Measurements from ENCODE around the gene ADRA2C. TPM values are rescaled to one million over a fixed set of nuclear protein-coding genes. Genes with fewer than 3 reads are reported as not detected.

The ADRA2C gene
- polyA plus RNA-seq, 1 donor: 0.90 TPM

GRCh38 chr4:3793545-3793944 lies 27.4 kb downstream of the ADRA2C start:
- Histone ChIP-seq H3K4me1 (ENCODE audit: control insufficient read depth, insufficient read depth, low read length) (no peaks in the 10 kb centered on the region), H3K4me3 (ENCODE audit: low read length) (no peak overlapping the region), H3K27me3 (ENCODE audit: control insufficient read depth, insufficient read depth, low read length) (no peaks in the 10 kb centered on the region), H3K27ac (ENCODE audit: low read length) (no peak overlapping the region), H3K36me3 (ENCODE audit: control insufficient read depth, insufficient read depth, low read length) (no peaks in the 10 kb centered on the region), H3K9me3 (ENCODE audit: control insufficient read depth, low read depth, low read length) (no peaks in the 10 kb centered on the region)
- WGBS (ENCODE audit: insufficient coverage, low lambda C conversion rate): no CpG with 5 or more reads among the region's 3 CpGs
- DNase-seq: no peak

DNA sequence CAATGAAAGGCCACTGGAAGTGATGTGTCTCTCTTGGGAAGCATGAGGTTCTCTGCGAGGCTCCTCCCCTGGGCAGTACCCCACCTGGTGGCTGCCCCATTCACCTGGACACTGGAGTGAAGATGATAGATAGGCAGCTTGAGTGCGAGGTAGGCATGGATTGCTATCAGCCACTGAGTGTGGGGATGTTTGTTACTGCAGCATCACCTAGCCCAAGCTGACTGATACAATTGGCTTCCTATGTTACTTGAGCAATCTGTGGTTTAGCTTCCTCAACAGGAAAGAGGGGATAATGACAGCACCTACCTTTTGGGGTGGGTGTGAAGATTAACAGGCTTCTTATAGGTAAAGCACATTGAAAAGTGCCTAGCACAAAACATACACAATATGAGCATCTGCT lies 30.8 kb downstream of the ADRA2C start:
- Histone ChIP-seq H3K27ac (ENCODE audit: low read length) (no peak overlapping the region), H3K36me3 (ENCODE audit: control insufficient read depth, insufficient read depth, low read length) (no peaks in the 10 kb centered on the region), H3K27me3 (ENCODE audit: control insufficient read depth, insufficient read depth, low read length) (no peaks in the 10 kb centered on the region), H3K4me1 (ENCODE audit: control insufficient read depth, insufficient read depth, low read length) (no peaks in the 10 kb centered on the region), H3K9me3 (ENCODE audit: control insufficient read depth, low read depth, low read length) (no peaks in the 10 kb centered on the region), H3K4me3 (ENCODE audit: low read length) (no peak overlapping the region)
- no peak for DNase-seq
- no CpG with 5 or more reads among the region's 2 CpGs for WGBS (ENCODE audit: insufficient coverage, low lambda C conversion rate)

- no peak for DNase-seq
- WGBS (ENCODE audit: insufficient coverage, low lambda C conversion rate): 75% methylated on average over 2 of the region's 28 CpGs
- H3K27ac ChIP-seq (ENCODE audit: low read length): no peak overlapping the region
- H3K36me3 ChIP-seq (ENCODE audit: control insufficient read depth, insufficient read depth, low read length): no peaks in the 10 kb centered on the region
- H3K4me1 ChIP-seq (ENCODE audit: control insufficient read depth, insufficient read depth, low read length): no peaks in the 10 kb centered on the region
- peaks cover 4% of the 10 kb centered on the region for H3K27me3 ChIP-seq (ENCODE audit: control insufficient read depth, insufficient read depth, low read length)
- no peak overlapping the region for H3K4me3 ChIP-seq (ENCODE audit: low read length)
- no peaks in the 10 kb centered on the region for H3K9me3 ChIP-seq (ENCODE audit: control insufficient read depth, low read depth, low read length)
Measured at GRCh38 chr4:3797831-3798790, 31.9 kb downstream of the ADRA2C start.

- H3K27me3 ChIP-seq (ENCODE audit: control insufficient read depth, insufficient read depth, low read length): peaks cover 6% of the 10 kb centered on the region
- no peaks in the 10 kb centered on the region for H3K9me3 ChIP-seq (ENCODE audit: control insufficient read depth, low read depth, low read length)
- no peak overlapping the region for H3K4me3 ChIP-seq (ENCODE audit: low read length)
- H3K4me1 ChIP-seq (ENCODE audit: control insufficient read depth, insufficient read depth, low read length): no peaks in the 10 kb centered on the region
- H3K27ac ChIP-seq (ENCODE audit: low read length): no peak overlapping the region
- WGBS (ENCODE audit: insufficient coverage, low lambda C conversion rate): no CpG with 5 or more reads among the region's 13 CpGs
- no peaks in the 10 kb centered on the region for H3K36me3 ChIP-seq (ENCODE audit: control insufficient read depth, insufficient read depth, low read length)
- no peak for DNase-seq
Measured at GRCh38 chr4:3799496-3799895, 33.3 kb downstream of the ADRA2C start.

DNA sequence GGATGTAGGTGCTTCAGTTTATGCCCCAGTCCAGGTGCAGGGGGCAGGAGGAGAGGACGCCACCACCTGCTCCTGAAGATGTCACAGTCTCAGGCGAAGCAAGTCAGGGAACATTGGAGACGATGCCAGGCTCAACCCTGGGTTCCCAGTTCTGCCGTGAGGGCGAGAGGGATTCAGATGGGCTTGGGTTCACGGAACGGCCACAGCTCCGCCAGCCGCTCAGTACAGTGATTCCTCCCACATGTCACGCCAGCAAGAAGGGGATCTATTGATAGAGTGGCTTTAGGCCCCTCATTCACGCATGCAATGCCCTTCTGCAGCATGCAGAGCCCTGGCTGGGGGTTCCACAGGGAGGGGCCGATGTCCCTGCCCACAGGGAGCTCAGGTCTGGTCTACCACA lies 34.2 kb downstream of the ADRA2C start:
- WGBS (ENCODE audit: insufficient coverage, low lambda C conversion rate): no CpG with 5 or more reads among the region's 12 CpGs
- peaks cover 6% of the 10 kb centered on the region for H3K27me3 ChIP-seq (ENCODE audit: control insufficient read depth, insufficient read depth, low read length)
- no peak overlapping the region for H3K27ac ChIP-seq (ENCODE audit: low read length)
- H3K36me3 ChIP-seq (ENCODE audit: control insufficient read depth, insufficient read depth, low read length): no peaks in the 10 kb centered on the region
- H3K4me1 ChIP-seq (ENCODE audit: control insufficient read depth, insufficient read depth, low read length): no peaks in the 10 kb centered on the region
- no peak overlapping the region for H3K4me3 ChIP-seq (ENCODE audit: low read length)
- no peak for DNase-seq
- no peaks in the 10 kb centered on the region for H3K9me3 ChIP-seq (ENCODE audit: control insufficient read depth, low read depth, low read length)

- Histone ChIP-seq H3K4me1 (ENCODE audit: control insufficient read depth, insufficient read depth, low read length) (no peaks in the 10 kb centered on the region), H3K9me3 (ENCODE audit: control insufficient read depth, low read depth, low read length) (no peaks in the 10 kb centered on the region), H3K27me3 (ENCODE audit: control insufficient read depth, insufficient read depth, low read length) (peaks cover 6% of the 10 kb centered on the region), H3K36me3 (ENCODE audit: control insufficient read depth, insufficient read depth, low read length) (no peaks in the 10 kb centered on the region), H3K4me3 (ENCODE audit: low read length) (no peak overlapping the region), H3K27ac (ENCODE audit: low read length) (no peak overlapping the region)
- DNase-seq: no peak
- WGBS (ENCODE audit: insufficient coverage, low lambda C conversion rate): 80% methylated on average over 1 of the region's 8 CpGs
Measured at GRCh38 chr4:3801521-3801920, 35.3 kb downstream of the ADRA2C start.

- peaks cover 6% of the 10 kb centered on the region for H3K27me3 ChIP-seq (ENCODE audit: control insufficient read depth, insufficient read depth, low read length)
- no peak for DNase-seq
Measured at GRCh38 chr4:3801931-3802550, 35.9 kb downstream of the ADRA2C start.

GRCh38 chr4:3802571-3803474 lies 36.6 kb downstream of the ADRA2C start:
- Histone ChIP-seq H3K4me1 (ENCODE audit: control insufficient read depth, insufficient read depth, low read length) (no peaks in the 10 kb centered on the region), H3K36me3 (ENCODE audit: control insufficient read depth, insufficient read depth, low read length) (no peaks in the 10 kb centered on the region), H3K4me3 (ENCODE audit: low read length) (no peak overlapping the region), H3K9me3 (ENCODE audit: control insufficient read depth, low read depth, low read length) (no peaks in the 10 kb centered on the region), H3K27ac (ENCODE audit: low read length) (no peak overlapping the region), H3K27me3 (ENCODE audit: control insufficient read depth, insufficient read depth, low read length) (peaks cover 10% of the 10 kb centered on the region)
- no peak for DNase-seq
- no CpG with 5 or more reads among the region's 13 CpGs for WGBS (ENCODE audit: insufficient coverage, low lambda C conversion rate)

More at GRCh38 chr4:3801931-3802550, 35.9 kb downstream of the ADRA2C start:
- no peaks in the 10 kb centered on the region for H3K36me3 ChIP-seq (ENCODE audit: control insufficient read depth, insufficient read depth, low read length)
- H3K4me3 ChIP-seq (ENCODE audit: low read length): no peak overlapping the region
- H3K4me1 ChIP-seq (ENCODE audit: control insufficient read depth, insufficient read depth, low read length): no peaks in the 10 kb centered on the region
- no peaks in the 10 kb centered on the region for H3K9me3 ChIP-seq (ENCODE audit: control insufficient read depth, low read depth, low read length)
- WGBS (ENCODE audit: insufficient coverage, low lambda C conversion rate): 83% methylated on average over 1 of the region's 15 CpGs
- no peak overlapping the region for H3K27ac ChIP-seq (ENCODE audit: low read length)

GRCh38 chr4:3803475-3803847 lies 37.3 kb downstream of the ADRA2C start:
- H3K36me3 ChIP-seq (ENCODE audit: control insufficient read depth, insufficient read depth, low read length): no peaks in the 10 kb centered on the region
- no peaks in the 10 kb centered on the region for H3K4me1 ChIP-seq (ENCODE audit: control insufficient read depth, insufficient read depth, low read length)
- H3K9me3 ChIP-seq (ENCODE audit: control insufficient read depth, low read depth, low read length): no peaks in the 10 kb centered on the region
- peaks cover 14% of the 10 kb centered on the region for H3K27me3 ChIP-seq (ENCODE audit: control insufficient read depth, insufficient read depth, low read length)
- H3K4me3 ChIP-seq (ENCODE audit: low read length): no peak overlapping the region
- no peak for DNase-seq
- H3K27ac ChIP-seq (ENCODE audit: low read length): no peak overlapping the region
- WGBS (ENCODE audit: insufficient coverage, low lambda C conversion rate): no CpG with 5 or more reads among the region's 18 CpGs

GRCh38 chr4:3803946-3804345 lies 37.8 kb downstream of the ADRA2C start:
- H3K9me3 ChIP-seq (ENCODE audit: control insufficient read depth, low read depth, low read length): no peaks in the 10 kb centered on the region
- peaks cover 17% of the 10 kb centered on the region for H3K27me3 ChIP-seq (ENCODE audit: control insufficient read depth, insufficient read depth, low read length)
- no CpG with 5 or more reads among the region's 8 CpGs for WGBS (ENCODE audit: insufficient coverage, low lambda C conversion rate)
- no peak overlapping the region for H3K27ac ChIP-seq (ENCODE audit: low read length)
- no peak overlapping the region for H3K4me3 ChIP-seq (ENCODE audit: low read length)
- H3K36me3 ChIP-seq (ENCODE audit: control insufficient read depth, insufficient read depth, low read length): no peaks in the 10 kb centered on the region
- H3K4me1 ChIP-seq (ENCODE audit: control insufficient read depth, insufficient read depth, low read length): no peaks in the 10 kb centered on the region
- no peak for DNase-seq
